ENCODE data around the gene PRKAR1B.

PRKAR1B gene

GRCh38 chr7:536231-536630 is 190.8 kb downstream of the PRKAR1B start:
- Histone ChIP-seq H3K9me3 (ENCODE audit: low read length) (no peaks in the 10 kb centered on the region), H3K27ac (ENCODE audit: low read depth, low read length, poor library complexity, severe bottlenecking) (no peak overlapping the region), H3K9ac (ENCODE audit: low read length) (no peak overlapping the region), H2AFZ (ENCODE audit: low read length) (no peak overlapping the region), H3K4me3 (ENCODE audit: low read depth, low read length, poor library complexity, severe bottlenecking) (no peak overlapping the region), H3F3A (ENCODE audit: insufficient read depth, low read length) (no peaks in the 10 kb centered on the region), H3K9me2 (ENCODE audit: low read depth, low read length) (no peaks in the 10 kb centered on the region), H3K79me2 (ENCODE audit: insufficient read depth, low read length) (no peaks in the 10 kb centered on the region), H3K4me1 (ENCODE audit: insufficient read depth, low read length, severe bottlenecking) (no peaks in the 10 kb centered on the region), H4K20me1 (ENCODE audit: insufficient read depth, low read length) (no peaks in the 10 kb centered on the region), H3K36me3 (ENCODE audit: insufficient read depth, low read length) (no peaks in the 10 kb centered on the region), H3K27me3 (ENCODE audit: insufficient read depth, low read length) (peaks cover 12% of the 10 kb centered on the region), H3K4me2 (ENCODE audit: low read length) (no peak overlapping the region)
- TF ChIP-seq CTCF (IDR thresholded peaks at IDR 0.05; ENCODE audit: low read length) (no peak), EZH2 (IDR thresholded peaks at IDR 0.05; ENCODE audit: borderline replicate concordance, low read length) (no peak)

GRCh38 chr7:534959-535358 is 192.1 kb downstream of the PRKAR1B start:
- Histone ChIP-seq H3F3A (ENCODE audit: insufficient read depth, low read length) (no peaks in the 10 kb centered on the region), H3K9ac (ENCODE audit: low read length) (no peak overlapping the region), H3K4me1 (ENCODE audit: insufficient read depth, low read length, severe bottlenecking) (no peaks in the 10 kb centered on the region), H3K27me3 (ENCODE audit: insufficient read depth, low read length) (peaks cover 12% of the 10 kb centered on the region), H3K27ac (ENCODE audit: low read depth, low read length, poor library complexity, severe bottlenecking) (no peak overlapping the region), H3K9me3 (ENCODE audit: low read length) (no peaks in the 10 kb centered on the region), H3K9me2 (ENCODE audit: low read depth, low read length) (no peaks in the 10 kb centered on the region), H3K4me2 (ENCODE audit: low read length) (no peak overlapping the region), H3K36me3 (ENCODE audit: insufficient read depth, low read length) (no peaks in the 10 kb centered on the region), H3K4me3 (ENCODE audit: low read depth, low read length, poor library complexity, severe bottlenecking) (no peak overlapping the region), H3K79me2 (ENCODE audit: insufficient read depth, low read length) (no peaks in the 10 kb centered on the region), H4K20me1 (ENCODE audit: insufficient read depth, low read length) (no peaks in the 10 kb centered on the region), H2AFZ (ENCODE audit: low read length) (no peak overlapping the region)
- TF ChIP-seq CTCF (IDR thresholded peaks at IDR 0.05; ENCODE audit: low read length): no peak
- TF ChIP-seq EZH2 (IDR thresholded peaks at IDR 0.05; ENCODE audit: borderline replicate concordance, low read length): no peak

GRCh38 chr7:534075-534474 is 193.0 kb downstream of the PRKAR1B start:
- TF ChIP-seq EZH2 (IDR thresholded peaks at IDR 0.05; ENCODE audit: borderline replicate concordance, low read length) (no peak), CTCF (IDR thresholded peaks at IDR 0.05; ENCODE audit: low read length) (no peak)
- no peak overlapping the region for H3K27ac ChIP-seq (ENCODE audit: low read depth, low read length, poor library complexity, severe bottlenecking)
- H3K36me3 ChIP-seq (ENCODE audit: insufficient read depth, low read length): no peaks in the 10 kb centered on the region
- no peaks in the 10 kb centered on the region for H3K9me2 ChIP-seq (ENCODE audit: low read depth, low read length)
- H4K20me1 ChIP-seq (ENCODE audit: insufficient read depth, low read length): no peaks in the 10 kb centered on the region
- no peaks in the 10 kb centered on the region for H3F3A ChIP-seq (ENCODE audit: insufficient read depth, low read length)
- no peak overlapping the region for H3K4me2 ChIP-seq (ENCODE audit: low read length)
- H3K9me3 ChIP-seq (ENCODE audit: low read length): no peaks in the 10 kb centered on the region
- no peaks in the 10 kb centered on the region for H3K4me1 ChIP-seq (ENCODE audit: insufficient read depth, low read length, severe bottlenecking)
- H3K9ac ChIP-seq (ENCODE audit: low read length): no peak overlapping the region
- no peaks in the 10 kb centered on the region for H3K79me2 ChIP-seq (ENCODE audit: insufficient read depth, low read length)
- peaks cover 12% of the 10 kb centered on the region for H3K27me3 ChIP-seq (ENCODE audit: insufficient read depth, low read length)
- H3K4me3 ChIP-seq (ENCODE audit: low read depth, low read length, poor library complexity, severe bottlenecking): no peak overlapping the region
- no peak overlapping the region for H2AFZ ChIP-seq (ENCODE audit: low read length)

Measured in OCI-LY1 (cell line).